Astrocyte (in vitro differentiated cells and primary cell): ENCODE data around the gene USP15. TPM values are rescaled to one million over a fixed set of nuclear protein-coding genes. Genes with fewer than 3 reads are reported as not detected.

Experiments
- DNase-seq: peaks from one replicate; pipeline ENCODE4 v3.0.0-alpha.2; 2010; ENCODE audit warnings: low read depth
- FAIRE-seq: peaks from 2 replicates; lab custom pipeline; 2011; peaks lifted over from hg19 to GRCh38; lab: Jason Lieb, UNC
- H2AFZ ChIP-seq: 2 replicates; pipeline ENCODE4 v1.6.0; 2012; ENCODE audit warnings: low read depth, low read length, inconsistent platforms
- H3K27ac ChIP-seq: 2 replicates; pipeline ENCODE4 v1.5.1; 2011; ENCODE audit warnings: low read depth, low read length, inconsistent platforms
- H3K27me3 ChIP-seq: 2 replicates; pipeline ENCODE4 v1.6.0; 2011; ENCODE audit warnings: low read length, inconsistent platforms; ENCODE audit not compliant: insufficient read depth
- H3K36me3 ChIP-seq: 2 replicates; pipeline ENCODE4 v1.5.1; 2011; ENCODE audit warnings: low read length, inconsistent platforms; ENCODE audit not compliant: insufficient read depth
- H3K4me1 ChIP-seq: 2 replicates; pipeline ENCODE4 v1.5.1; 2011; ENCODE audit warnings: low read length, inconsistent platforms; ENCODE audit not compliant: insufficient read depth
- H3K4me2 ChIP-seq: 2 replicates; pipeline ENCODE4 v1.6.0; 2012; ENCODE audit warnings: low read length, inconsistent platforms
- H3K4me3 ChIP-seq: 2 replicates; pipeline ENCODE4 v1.5.1; 2011; ENCODE audit warnings: low read depth, mild to moderate bottlenecking, low read length, inconsistent platforms; ENCODE audit not compliant: insufficient read depth
- H3K79me2 ChIP-seq: 2 replicates; pipeline ENCODE4 v1.6.0; 2012; ENCODE audit warnings: mild to moderate bottlenecking, low read length, inconsistent platforms; ENCODE audit not compliant: insufficient read depth
- H3K9ac ChIP-seq: 2 replicates; pipeline ENCODE4 v1.6.0; 2012; ENCODE audit warnings: mild to moderate bottlenecking, low read length, inconsistent platforms
- H3K9me3 ChIP-seq: 2 replicates; pipeline ENCODE4 v1.5.1; 2012; ENCODE audit warnings: low read depth, mild to moderate bottlenecking, low read length, inconsistent platforms; ENCODE audit not compliant: insufficient read depth
- H4K20me1 ChIP-seq: 2 replicates; pipeline ENCODE4 v1.6.0; 2012; ENCODE audit warnings: low read length, inconsistent platforms; ENCODE audit not compliant: insufficient read depth
- H3K27ac Mint-ChIP-seq: one replicate; pipeline ENCODE4 v1.8.0; 2021; ENCODE audit warnings: mild to moderate bottlenecking, mixed read lengths; ENCODE audit not compliant: unreplicated experiment
- H3K27me3 Mint-ChIP-seq: one replicate; pipeline ENCODE4 v1.8.0; 2021; ENCODE audit warnings: low read depth, mixed read lengths; ENCODE audit not compliant: unreplicated experiment
- H3K36me3 Mint-ChIP-seq: one replicate; pipeline ENCODE4 v1.8.0; 2021; ENCODE audit warnings: low read depth, mixed read lengths; ENCODE audit not compliant: unreplicated experiment
- H3K4me1 Mint-ChIP-seq: one replicate; pipeline ENCODE4 v1.8.0; 2021; ENCODE audit warnings: low read depth, mixed read lengths; ENCODE audit not compliant: unreplicated experiment
- H3K4me3 Mint-ChIP-seq: one replicate; pipeline ENCODE4 v1.8.0; 2021; ENCODE audit warnings: mild to moderate bottlenecking, moderate library complexity, mixed read lengths; ENCODE audit not compliant: unreplicated experiment
- H3K9me3 Mint-ChIP-seq: one replicate; pipeline ENCODE4 v1.8.0; 2021; ENCODE audit warnings: mild to moderate bottlenecking, mixed read lengths; ENCODE audit not compliant: unreplicated experiment
- CTCF ChIP-seq: IDR thresholded peaks from 2 replicates; pipeline ENCODE4 v1.5.1; 2011; ENCODE audit warnings: low read depth, mild to moderate bottlenecking, inconsistent platforms, low read length, moderate library complexity; ENCODE audit not compliant: insufficient read depth
- EZH2 ChIP-seq: IDR thresholded peaks from 2 replicates; pipeline ENCODE4 v1.6.1; 2012; ENCODE audit warnings: mild to moderate bottlenecking, low read length, inconsistent platforms; ENCODE audit not compliant: insufficient read depth
- total RNA-seq: library from RNA; stranded (reverse); gene quantifications from 2 replicates; pipeline ENCODE4 v1.2.1, GENCODE V29; 2021

USP15 gene
- total RNA-seq, 1 donor from 2014 or later, result 81.9 TPM

GRCh38 chr12:62294378-62294777, 34.2 kb downstream of the USP15 start:
- FAIRE-seq, result no peak
- H3K79me2 ChIP-seq, result peaks cover 64% of the 10 kb centered on the region
- H3K4me3 Mint-ChIP-seq, result no peak overlapping the region
- peaks cover 13% of the 10 kb centered on the region for H3K4me1 ChIP-seq
- peaks cover 32% of the 10 kb centered on the region for H3K36me3 Mint-ChIP-seq
- peaks cover 66% of the 10 kb centered on the region for H4K20me1 ChIP-seq
- peaks cover 39% of the 10 kb centered on the region for H3K4me1 Mint-ChIP-seq
- no peaks in the 10 kb centered on the region for H3K27me3 Mint-ChIP-seq
- no peaks in the 10 kb centered on the region for H3K9me3 Mint-ChIP-seq
- no peaks in the 10 kb centered on the region for H3K9me3 ChIP-seq
- no peak overlapping the region for H3K27ac Mint-ChIP-seq
- no peak overlapping the region for H3K27ac ChIP-seq
- TF ChIP-seq EZH2 (no peak), CTCF (no peak)
- H3K4me3 ChIP-seq, result no peak overlapping the region
- H3K27me3 ChIP-seq, result no peaks in the 10 kb centered on the region
- no peak overlapping the region for H3K4me2 ChIP-seq
- H3K36me3 ChIP-seq, result peaks cover 3% of the 10 kb centered on the region
- H2AFZ ChIP-seq, result no peak overlapping the region
- no peak for DNase-seq
- no peak overlapping the region for H3K9ac ChIP-seq

GRCh38 chr12:62296001-62296400, 35.8 kb downstream of the USP15 start:
- Mint-ChIP-seq H3K36me3 (peaks cover 36% of the 10 kb centered on the region), H3K27me3 (no peaks in the 10 kb centered on the region), H3K27ac (no peak overlapping the region), H3K9me3 (no peaks in the 10 kb centered on the region), H3K4me3 (no peak overlapping the region), H3K4me1 (peaks cover 29% of the 10 kb centered on the region)
- Histone ChIP-seq H3K4me1 (peaks cover 13% of the 10 kb centered on the region), H3K9ac (no peak overlapping the region), H3K9me3 (no peaks in the 10 kb centered on the region), H3K27ac (no peak overlapping the region), H2AFZ (no peak overlapping the region), H3K27me3 (no peaks in the 10 kb centered on the region), H4K20me1 (peaks cover 63% of the 10 kb centered on the region), H3K4me2 (no peak overlapping the region), H3K36me3 (peaks cover 3% of the 10 kb centered on the region), H3K79me2 (peaks cover 64% of the 10 kb centered on the region), H3K4me3 (no peak overlapping the region)
- TF ChIP-seq CTCF, result no peak
- TF ChIP-seq EZH2, result no peak
- DNase-seq (no peak), FAIRE-seq (no peak)

GRCh38 chr12:62297321-62297720, 37.1 kb downstream of the USP15 start:
- peaks cover 63% of the 10 kb centered on the region for H3K79me2 ChIP-seq
- peaks cover 3% of the 10 kb centered on the region for H3K36me3 ChIP-seq
- no peak overlapping the region for H3K27ac Mint-ChIP-seq
- H3K27me3 ChIP-seq, result no peaks in the 10 kb centered on the region
- no peak for FAIRE-seq
- no peak overlapping the region for H3K4me2 ChIP-seq
- peaks cover 3% of the 10 kb centered on the region for H3K4me1 ChIP-seq
- H3K9ac ChIP-seq, result no peak overlapping the region
- peaks cover 20% of the 10 kb centered on the region for H3K4me1 Mint-ChIP-seq
- H3K9me3 ChIP-seq, result no peaks in the 10 kb centered on the region
- H3K27ac ChIP-seq, result no peak overlapping the region
- TF ChIP-seq EZH2 (no peak), CTCF (no peak)
- no peak overlapping the region for H3K4me3 Mint-ChIP-seq
- H3K4me3 ChIP-seq, result no peak overlapping the region
- H3K9me3 Mint-ChIP-seq, result no peaks in the 10 kb centered on the region
- H4K20me1 ChIP-seq, result peaks cover 63% of the 10 kb centered on the region
- no peaks in the 10 kb centered on the region for H3K27me3 Mint-ChIP-seq
- H2AFZ ChIP-seq, result no peak overlapping the region
- peaks cover 36% of the 10 kb centered on the region for H3K36me3 Mint-ChIP-seq
- DNase-seq, result no peak
